K562 (cell line): ENCODE data around the gene FRMD4B. TPM values are rescaled to one million over a fixed set of nuclear protein-coding genes. Genes with fewer than 3 reads are reported as not detected.

Experiments
- ATAC-seq: fragments of 200-7000 bp; cut with Tn5 transposase; 3 replicates; pipeline ENCODE4 v1.9.1; 2020; ENCODE audit warnings: moderate library complexity
- BruUV-seq: library from RNA; stranded (reverse); fragments of 400-500 nt; replicated peaks from 2 replicates; lab custom pipeline; 2021; lab: Mats Ljungman, UMichigan
- CTCF ChIA-PET: fragments of 300-600 bp; formaldehyde crosslinking; extraction: SDS; loops from one replicate; lab custom pipeline; 2021; ENCODE audit warnings: low intra/inter-chr PET ratio; lab: Yijun Ruan, JAX
- POLR2A ChIA-PET: fragments of 300-600, 350-650 bp; sonication (Branson Sonifier 250); formaldehyde crosslinking; extraction: SDS; loops from one replicate; lab custom pipeline; 2021; ENCODE audit warnings: antibody characterized with exemption, inconsistent platforms; lab: Yijun Ruan, JAX
- DNase-seq, 4 experiments: peaks; one replicate each; pipeline versions ENCODE4 v3.0.0 to v3.0.0-alpha.2; 2011 to 2018; ENCODE audit warnings: low spot score in 3 of 4, mixed read lengths in 3 of 4; ENCODE audit errors: extremely low read depth in 1 of 4
- FAIRE-seq: peaks from 2 replicates; lab custom pipeline; 2011; peaks lifted over from hg19 to GRCh38; lab: Jason Lieb, UNC
- H2AFZ ChIP-seq: 2 replicates; pipeline ENCODE4 v1.6.0; 2011; ENCODE audit warnings: low read depth, low read length, control low read depth, inconsistent platforms
- H3K27ac ChIP-seq: fragments of 200-600 bp; 3 replicates; pipeline ENCODE4 v1.8.0; 2011; ENCODE audit warnings: low read depth, mild to moderate bottlenecking, control low read depth, inconsistent platforms, low read length, moderate library complexity, mixed read lengths; ENCODE audit errors: extremely low read depth
- H3K27me3 ChIP-seq, 2 experiments: fragments of 300-600 bp in 1 of 2; 2 replicates in 1 of 2; 3 replicates in 1 of 2; pipeline versions ENCODE4 v1.6.0 to v1.8.0; 2011; ENCODE audit warnings: inconsistent platforms in 2 of 2, low read length in 2 of 2, mild to moderate bottlenecking in 1 of 2, mixed read lengths in 1 of 2, moderate library complexity in 1 of 2; ENCODE audit not compliant: control insufficient read depth in 2 of 2, insufficient read depth in 2 of 2
- H3K36me3 ChIP-seq: fragments of 300-600 bp; 3 replicates; pipeline ENCODE4 v1.8.0; 2011; ENCODE audit warnings: mild to moderate bottlenecking, low read length, inconsistent platforms; ENCODE audit not compliant: control insufficient read depth, insufficient read depth
- H3K4me1 ChIP-seq, 2 experiments: fragments of 200-600 bp in 1 of 2; replicated peaks in 1 of 2; 2 replicates in 1 of 2; 3 replicates in 1 of 2; pipeline versions ENCODE4 v1.5.1 to v1.8.0; 2011; ENCODE audit warnings: inconsistent platforms in 2 of 2, low read length in 2 of 2, mild to moderate bottlenecking in 1 of 2, mixed read lengths in 1 of 2, moderate library complexity in 1 of 2; ENCODE audit not compliant: control insufficient read depth in 2 of 2, insufficient read depth in 2 of 2
- H3K4me2 ChIP-seq: 2 replicates; pipeline ENCODE4 v1.6.1; 2011; ENCODE audit warnings: low read length, control low read depth, inconsistent platforms, mixed read lengths; ENCODE audit not compliant: insufficient read depth
- H3K4me3 ChIP-seq: fragments of 200-600 bp; sonication (generic), shearing (Covaris generic); 2 replicates; pipeline ENCODE4 v1.5.1; 2016; ENCODE audit warnings: control low read depth, inconsistent platforms
- H3K79me2 ChIP-seq: fragments of 200-600 bp; 3 replicates; pipeline ENCODE4 v1.8.0; 2011; ENCODE audit warnings: low read length, inconsistent platforms; ENCODE audit not compliant: control insufficient read depth, insufficient read depth
- H3K9ac ChIP-seq, 2 experiments: 2 replicates each; pipeline versions ENCODE4 v1.6.0 to v1.6.1; 2011; ENCODE audit warnings: low read depth in 2 of 2, low read length in 2 of 2, control low read depth in 1 of 2, inconsistent platforms in 1 of 2, mild to moderate bottlenecking in 1 of 2, mixed read lengths in 1 of 2; ENCODE audit not compliant: insufficient read depth in 1 of 2
- H3K9me1 ChIP-seq: one replicate; pipeline ENCODE4 v1.6.0; 2011; ENCODE audit warnings: inconsistent platforms, mild to moderate bottlenecking, low read length, moderate library complexity; ENCODE audit not compliant: control insufficient read depth, insufficient read depth
- H3K9me3 ChIP-seq: replicated peaks from 2 replicates; pipeline ENCODE4 v1.5.1; 2011; ENCODE audit warnings: low read depth, low read length, inconsistent platforms; ENCODE audit not compliant: control insufficient read depth, insufficient read depth
- H4K20me1 ChIP-seq: replicated peaks from 2 replicates; pipeline ENCODE4 v1.6.1; 2011; ENCODE audit warnings: low read length, inconsistent platforms, mixed read lengths; ENCODE audit not compliant: control insufficient read depth, insufficient read depth
- BCOR ChIP-seq: fragments of 450-650 bp; IDR thresholded peaks from 2 replicates; pipeline ENCODE4 v1.6.1; 2016
- BHLHE40 ChIP-seq: IDR thresholded peaks from 2 replicates; pipeline ENCODE4 v1.6.1; 2011; ENCODE audit warnings: low read length, improper control_type of control experiment
- MEIS2 ChIP-seq: fragments of 450-650 bp; IDR thresholded peaks from 2 replicates; pipeline ENCODE4 v1.6.1; 2014; ENCODE audit warnings: mild to moderate bottlenecking; ENCODE audit not compliant: partially characterized antibody
- PHB2 ChIP-seq: fragments of 450-650 bp; IDR thresholded peaks from 2 replicates; pipeline ENCODE4 v1.6.1; 2017; ENCODE audit warnings: low read depth
- RBM25 ChIP-seq: fragments of 200-400 bp; formaldehyde crosslinking; IDR thresholded peaks from 2 replicates; pipeline ENCODE4 v1.6.1; 2018; ENCODE audit warnings: low read length, low read depth, moderate library complexity; ENCODE audit not compliant: severe bottlenecking
- SAP30 ChIP-seq: fragments of 200-600 bp; sonication (generic); IDR thresholded peaks from 2 replicates; pipeline ENCODE4 v1.6.1; 2012; ENCODE audit warnings: borderline replicate concordance, low read depth, mild to moderate bottlenecking, moderate library complexity, low read length, control low read depth, inconsistent platforms; ENCODE audit not compliant: insufficient read depth, poor library complexity, severe bottlenecking
- SRSF9 ChIP-seq: fragments of 200-400 bp; formaldehyde crosslinking; IDR thresholded peaks from 2 replicates; pipeline ENCODE4 v1.6.1; 2017; ENCODE audit warnings: low read depth, low read length, borderline replicate concordance
- TCF7L2 ChIP-seq: fragments of 150-350 bp; IDR thresholded peaks from 2 replicates; pipeline ENCODE4 v1.6.1; 2016; ENCODE audit warnings: low read depth, mild to moderate bottlenecking, low read length, moderate library complexity
- WGBS: fragments of 100-300 bp; shearing (Covaris generic); methylation state at CpG from one replicate; pipeline ENCODE4 v1.1.6; 2016; ENCODE audit warnings: low coverage, mixed read lengths; ENCODE audit not compliant: insufficient coverage; ENCODE audit errors: missing lambda C conversion rate; 5-methylcytosine and 5-hydroxymethylcytosine counted together
- in situ Hi-C: fragments of 300-500 bp; cut with MboI; formaldehyde crosslinking; loops from 4 replicates; pipeline ENCODE4 v1.15.0; 2018; ENCODE audit warnings: inconsistent platforms, mixed read lengths
- intact Hi-C: fragments of 100-400 bp; cut with micrococcal nuclease; formaldehyde crosslinking; loops from 2 replicates; pipeline ENCODE4 v1.14.2; 2022
- polyA plus RNA-seq, 8 experiments: library from polyadenylated mRNA; depleted of rRNA in 4 of 8; stranded (reverse) in 5 of 8; unstranded in 3 of 8; fragments of >200 nt; fragmentation: Nextera tagmentation in 2 of 8; fragmentation: Illumina TruSeq in 1 of 8; extraction: Ambion mirVana in 2 of 8; extraction: Trizol in 1 of 8; gene quantifications; 2 replicates each; pipeline versions ENCODE4 v1.2.1 to v1.2.3, GENCODE V29; 2011 to 2014; ENCODE audit warnings: inconsistent platforms in 1 of 8, missing spikeins in 1 of 8
- total RNA-seq, 7 experiments: library from RNA; depleted of rRNA in 6 of 7; stranded (reverse); fragments of >200 nt in 6 of 7; fragmentation: Illumina TruSeq in 2 of 7; extraction: Trizol in 2 of 7; gene quantifications; 2 replicates each; pipeline versions ENCODE4 v1.2.1 to v1.2.3, GENCODE V29; 2011 to 2021; ENCODE audit warnings: low replicate concordance in 1 of 7
- TF ChIP-seq, protein P1 (sequence below), 2 experiments: IDR thresholded peaks in 1 of 2; conservative IDR thresholded peaks in 1 of 2; 2 replicates each; pipeline ENCODE4 v1.6.1; 2016; ENCODE audit warnings: low read depth in 2 of 2, mild to moderate bottlenecking in 1 of 2, missing compliant biosample characterization in 1 of 2, missing genetic modification characterization in 1 of 2, moderate library complexity in 1 of 2

Gene FRMD4B
- total and polyA plus RNA-seq, 9 of the 15 experiments (the other 6 are each of a cell fraction or from before 2014, with no cell fraction given): 0.03 to 0.09 (median 0.04) TPM; not detected in 3

DNA sequence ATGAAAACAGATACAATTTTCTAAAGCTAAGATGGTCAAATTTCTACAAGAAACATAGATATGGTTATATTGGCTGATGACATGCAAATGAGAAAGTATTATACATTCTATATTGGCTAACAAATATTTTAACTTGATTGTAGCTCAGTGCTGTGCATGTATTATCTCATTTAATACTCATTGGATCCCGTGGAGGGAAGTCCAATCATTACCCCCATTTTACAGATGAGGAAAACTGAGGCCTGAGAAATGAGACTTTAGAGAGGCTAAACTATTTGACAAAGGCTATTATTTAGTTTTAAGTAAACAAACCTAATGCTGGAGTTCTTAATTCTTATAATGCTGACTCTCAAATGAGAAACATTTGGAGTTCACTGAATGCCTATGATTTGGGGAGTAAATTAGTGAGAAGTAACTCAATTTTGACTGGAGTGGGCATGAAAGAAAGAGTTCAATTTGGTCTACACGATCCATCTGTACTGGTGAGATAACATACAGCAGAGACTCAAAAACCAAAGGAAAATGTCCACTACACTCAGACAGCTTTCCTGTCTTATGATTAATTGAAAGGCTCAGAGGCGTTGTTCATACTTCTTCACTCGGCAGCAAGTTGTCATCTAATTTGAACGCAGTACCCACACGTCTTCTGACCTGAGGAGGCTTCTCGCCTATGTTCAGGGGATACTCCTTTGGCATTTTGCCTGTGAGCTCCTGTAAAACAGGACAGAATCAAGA lies 191.3 kb downstream of the FRMD4B start:
- in situ Hi-C loops: no loop called here

More for the DNA sequence above, 191.3 kb downstream of the FRMD4B start:
- H3K9ac ChIP-seq: no peak overlapping the region
- no peak for DNase-seq
- BruUV-seq: no TSS peak
- TF ChIP-seq BHLHE40: no peak
- no peak for TF ChIP-seq SAP30
- no peak for TF ChIP-seq PHB2
- TF ChIP-seq TCF7L2: no peak
- TF ChIP-seq SRSF9: no peak
- 0 out of 2 replicates have a peak, but pooled peaks have one; percentile 24 for TF ChIP-seq BCOR
- peak; percentile 33 for TF ChIP-seq MEIS2
- TF ChIP-seq, protein P1, sequence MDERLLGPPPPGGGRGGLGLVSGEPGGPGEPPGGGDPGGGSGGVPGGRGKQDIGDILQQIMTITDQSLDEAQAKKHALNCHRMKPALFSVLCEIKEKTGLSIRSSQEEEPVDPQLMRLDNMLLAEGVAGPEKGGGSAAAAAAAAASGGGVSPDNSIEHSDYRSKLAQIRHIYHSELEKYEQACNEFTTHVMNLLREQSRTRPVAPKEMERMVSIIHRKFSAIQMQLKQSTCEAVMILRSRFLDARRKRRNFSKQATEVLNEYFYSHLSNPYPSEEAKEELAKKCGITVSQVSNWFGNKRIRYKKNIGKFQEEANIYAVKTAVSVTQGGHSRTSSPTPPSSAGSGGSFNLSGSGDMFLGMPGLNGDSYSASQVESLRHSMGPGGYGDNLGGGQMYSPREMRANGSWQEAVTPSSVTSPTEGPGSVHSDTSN (CRISPR knock-in tag; IDR thresholded peaks at IDR 0.05; ENCODE audit: low read depth): no peak
- TF ChIP-seq, protein P1 (tag; conservative IDR thresholded peaks at IDR 0.05; ENCODE audit: low read depth): peak; percentile 57
- peak; percentile 78 for TF ChIP-seq RBM25
- TF ChIP-seq, all 486 proteins: peak for 4
- ATAC-seq: no peak
- Histone ChIP-seq H2AFZ (no peak overlapping the region), H4K20me1 (no peaks in the 10 kb centered on the region), H3K4me2 (no peak overlapping the region), H3K27ac (no peak overlapping the region), H3K79me2 (no peaks in the 10 kb centered on the region), H3K36me3 (no peaks in the 10 kb centered on the region), H3K9me3 (no peaks in the 10 kb centered on the region), H3K4me1 (no peaks in the 10 kb centered on the region), H3K27me3 (peaks cover 5% of the 10 kb centered on the region in 2 experiments; a peak in 4 of 5 replicates), H3K9me1 (no peaks in the 10 kb centered on the region), H3K4me3 (no peak overlapping the region)
- no peak for FAIRE-seq
- ChIA-PET CTCF (no interaction called here), POLR2A (interaction anchor here (0.6 kb wide), 1 partner anchor 166 kb away, joined by 4 read pairs; no protein-coding TSS in a partner anchor)
- 0% methylated on average over 7 of the region's 7 CpGs for WGBS
- intact Hi-C loops: no loop called here
